Pancreas (tissue), 10 donors: ENCODE results near the gene APBA2. TPM values are rescaled to one million over a fixed set of nuclear protein-coding genes. Genes with fewer than 3 reads are reported as not detected.

ENCODE experiments used
- ATAC-seq, 4 donors: fragments of 200-7000 bp; cut with Tn5 transposase; one replicate each; pipeline versions ENCODE4 v1.8.0 to v1.9.1; 2020; ENCODE audit warnings: mild to moderate bottlenecking in 4 of 4, moderate library complexity in 4 of 4
- DNase-seq, 6 donors: peaks; one replicate each; pipeline ENCODE4 v3.0.0-alpha.2; 2020
- FAIRE-seq: peaks from 2 replicates; lab custom pipeline; 2012; peaks lifted over from hg19 to GRCh38; lab: Jason Lieb, UNC
- H3K27ac ChIP-seq, 4 donors: fragments of 200-600 bp; sonication (generic); 1 replicate in 3 of 4; 2 replicates in 1 of 4; pipeline versions ENCODE4 v1.5.0 to v1.8.0; 2020
- H3K27me3 ChIP-seq, 4 donors: fragments of 200-600 bp; one replicate each; pipeline ENCODE4 v1.8.0; 2021
- H3K36me3 ChIP-seq, 3 donors: fragments of 200-600 bp; sonication (generic) in 1 of 3; one replicate each; pipeline versions ENCODE4 v1.5.0 to v1.8.0; 2020 to 2021
- H3K4me1 ChIP-seq, 3 donors: fragments of 200-600 bp; one replicate each; pipeline ENCODE4 v1.8.0; 2021
- H3K4me3 ChIP-seq, 4 donors: fragments of 200-600 bp; sonication (generic) in 2 of 4; one replicate each; pipeline versions ENCODE4 v1.5.0 to v1.8.0; 2020 to 2021
- H3K9me3 ChIP-seq, 4 donors: fragments of 200-600 bp; one replicate each; pipeline ENCODE4 v1.8.0; 2021
- WGBS, 2 donors: extraction: QIAGEN DNeasy Blood & Tissue Kit; methylation state at CpG; one replicate each; pipeline ENCODE4 v1.1.7; 2013; 5-methylcytosine and 5-hydroxymethylcytosine counted together
- intact Hi-C, 3 donors: fragments of 100-400 bp; cut with DNase I; formaldehyde crosslinking; loops; one replicate each; pipeline versions ENCODE4 v1.11.1 to v1.14.2; 2022
- polyA plus RNA-seq, 2 donors: library from polyadenylated mRNA; stranded (reverse); fragments of 200-250 nt; gene quantifications; one replicate each; pipeline ENCODE4 v1.2.3, GENCODE V29; 2013
- total RNA-seq, 6 donors: library from RNA; stranded (reverse); fragmentation: NEBNext Ultra II Directional in 4 of 6; extraction: Animal tissue kit (Norgen Biotek cat#: 25700) in 4 of 6; gene quantifications; one replicate each; pipeline versions ENCODE4 v1.2.1 to v1.2.4, GENCODE V29; 2021 to 2023
- TF ChIP-seq, protein P1 (sequence below), 4 donors: fragments of 200-600 bp; sonication (generic) in 3 of 4; IDR thresholded peaks; one replicate each; pipeline versions ENCODE4 v1.5.0 to v1.8.0; 2021; ENCODE audit warnings: antibody characterized with exemption in 4 of 4
- donor health status: healthy with polysubstance abuse.
- donor health status: DM: no; HTN: no; CAD: no; lungs with moderate emphysema.
- donor health status: DM: no; HTN: no; CAD: no.
- donor health status: control.
- donor health status: control.
- donor health status: Bipolar disorder and iron deficiency.
- donor health status: DM: yes; HTN: yes; CAD: no.
- donor health status: DM: no; HTN: no; CAD: no.
- donor health status: DM: no; HTN: no; CAD: no.
- donor health status: DM: yes; HTN: yes; CAD: no.

APBA2 gene
- total and polyA plus RNA-seq, 8 donors, result 3.9 to 10.3 (median 6.7) TPM

DNA sequence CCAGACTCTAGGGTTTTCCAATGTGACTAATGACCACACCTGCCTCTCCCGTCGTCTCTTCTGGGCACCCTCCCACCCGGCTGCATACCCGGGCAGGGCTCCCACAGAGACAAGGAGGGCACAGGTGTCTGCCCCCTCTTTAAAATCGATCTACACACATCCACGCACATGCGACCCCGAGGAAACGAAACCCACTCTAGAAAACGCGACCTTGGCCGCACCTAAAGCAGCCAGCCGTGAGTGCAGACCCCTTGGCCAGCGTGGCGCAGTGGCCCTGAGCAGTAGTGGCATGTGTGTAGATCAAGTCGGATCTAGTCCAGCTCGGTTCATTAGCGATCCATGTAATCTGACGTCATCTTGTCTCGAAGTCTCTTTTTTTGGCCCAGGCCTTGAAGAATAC lies 232.0 kb downstream of the APBA2 start:
- Histone ChIP-seq H3K27me3 (no peaks in the 10 kb centered on the region), H3K36me3 (no peaks in the 10 kb centered on the region), H3K9me3 (no peaks in the 10 kb centered on the region), H3K4me1 (no peaks in the 10 kb centered on the region), H3K4me3 (no peak overlapping the region), H3K27ac (no peak overlapping the region)
- TF ChIP-seq, protein P1, sequence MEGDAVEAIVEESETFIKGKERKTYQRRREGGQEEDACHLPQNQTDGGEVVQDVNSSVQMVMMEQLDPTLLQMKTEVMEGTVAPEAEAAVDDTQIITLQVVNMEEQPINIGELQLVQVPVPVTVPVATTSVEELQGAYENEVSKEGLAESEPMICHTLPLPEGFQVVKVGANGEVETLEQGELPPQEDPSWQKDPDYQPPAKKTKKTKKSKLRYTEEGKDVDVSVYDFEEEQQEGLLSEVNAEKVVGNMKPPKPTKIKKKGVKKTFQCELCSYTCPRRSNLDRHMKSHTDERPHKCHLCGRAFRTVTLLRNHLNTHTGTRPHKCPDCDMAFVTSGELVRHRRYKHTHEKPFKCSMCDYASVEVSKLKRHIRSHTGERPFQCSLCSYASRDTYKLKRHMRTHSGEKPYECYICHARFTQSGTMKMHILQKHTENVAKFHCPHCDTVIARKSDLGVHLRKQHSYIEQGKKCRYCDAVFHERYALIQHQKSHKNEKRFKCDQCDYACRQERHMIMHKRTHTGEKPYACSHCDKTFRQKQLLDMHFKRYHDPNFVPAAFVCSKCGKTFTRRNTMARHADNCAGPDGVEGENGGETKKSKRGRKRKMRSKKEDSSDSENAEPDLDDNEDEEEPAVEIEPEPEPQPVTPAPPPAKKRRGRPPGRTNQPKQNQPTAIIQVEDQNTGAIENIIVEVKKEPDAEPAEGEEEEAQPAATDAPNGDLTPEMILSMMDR (IDR thresholded peaks at IDR 0.05), result no peak
- FAIRE-seq (no peak), ATAC-seq (no peak), DNase-seq (peak in 1 of 6 donors; percentile 27)
- intact Hi-C loops, result no loop called here
- WGBS, 2 donors, result 81 to 86% methylated on average over 20 of the region's 20 CpGs

DNA sequence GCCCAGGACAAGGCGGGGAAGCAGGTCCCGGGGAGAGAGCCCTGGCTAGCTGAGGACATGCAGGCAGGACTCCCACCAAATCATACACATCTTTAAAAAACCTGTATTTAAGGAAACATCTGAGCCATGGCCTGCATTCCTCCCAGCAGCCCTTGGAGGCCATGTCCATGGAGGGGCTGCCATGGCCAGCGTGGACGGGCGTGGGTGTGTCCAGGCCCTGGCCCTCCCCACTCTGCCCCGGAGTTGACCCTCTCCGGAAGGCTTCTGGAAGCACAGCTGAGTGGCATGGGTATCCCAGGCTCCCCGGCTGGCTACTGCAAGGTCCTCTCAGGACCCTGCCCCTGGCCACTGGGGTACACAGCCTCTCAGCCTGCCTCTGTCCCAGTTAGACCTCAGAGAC lies 234.1 kb downstream of the APBA2 start:
- Histone ChIP-seq H3K4me3 (no peak overlapping the region), H3K4me1 (no peaks in the 10 kb centered on the region), H3K27ac (no peak overlapping the region), H3K9me3 (no peaks in the 10 kb centered on the region), H3K27me3 (no peaks in the 10 kb centered on the region), H3K36me3 (no peaks in the 10 kb centered on the region)
- DNase-seq, result peak in 1 of 6 donors; percentile 41
- TF ChIP-seq, protein P1 (IDR thresholded peaks at IDR 0.05), result no peak
- no peak for FAIRE-seq
- intact Hi-C loops, result no loop called here
- WGBS, 2 donors, result 60 to 61% methylated on average over 8 of the region's 8 CpGs
- ATAC-seq, result no peak

DNA sequence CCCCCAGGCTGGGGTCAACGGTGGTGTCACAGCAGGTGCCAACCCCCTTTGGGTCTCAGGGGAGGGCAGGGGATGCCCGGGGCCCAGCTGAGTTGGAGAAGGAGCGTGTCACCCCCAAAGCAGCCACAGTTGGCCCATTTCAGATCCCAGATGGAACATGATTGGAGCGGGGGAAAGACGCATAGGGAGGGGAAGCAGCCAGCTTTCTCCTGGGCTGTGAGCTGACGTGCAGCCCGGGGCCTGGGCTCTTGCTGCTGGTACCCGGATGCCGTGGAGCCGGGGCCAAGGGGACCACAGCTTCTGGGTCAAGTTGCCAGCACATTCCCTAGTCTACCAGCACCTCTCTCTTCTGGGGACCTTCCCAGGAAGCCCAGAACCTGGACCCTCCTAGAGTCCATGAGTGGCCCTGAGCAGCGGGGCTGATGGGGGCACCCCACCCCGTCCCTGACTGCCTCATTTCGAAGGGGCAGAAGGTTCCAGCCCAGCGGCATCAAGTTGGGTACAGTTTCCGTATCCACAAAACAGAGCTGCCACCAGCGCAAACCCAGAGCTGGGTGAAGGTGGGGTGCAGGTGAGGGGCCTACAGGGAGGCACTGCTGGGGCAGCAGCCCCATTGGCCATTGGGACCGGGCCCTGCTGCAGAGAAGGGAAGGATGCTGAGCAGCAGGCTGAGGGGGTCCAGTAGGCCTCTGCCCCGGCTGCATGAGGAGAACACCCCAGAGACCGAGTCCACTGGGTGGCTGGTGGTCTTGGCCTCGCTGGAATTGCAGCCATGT lies 235.0 kb downstream of the APBA2 start:
- no peak for FAIRE-seq
- H3K4me1 ChIP-seq, result no peaks in the 10 kb centered on the region
- no peaks in the 10 kb centered on the region for H3K9me3 ChIP-seq
- no peak overlapping the region for H3K4me3 ChIP-seq
- WGBS, 2 donors, result 86 to 91% methylated on average over 20 of the region's 20 CpGs
- ATAC-seq, result no peak
- TF ChIP-seq, protein P1 (IDR thresholded peaks at IDR 0.05), result no peak
- no peaks in the 10 kb centered on the region for H3K36me3 ChIP-seq
- no peak overlapping the region for H3K27ac ChIP-seq
- no peaks in the 10 kb centered on the region for H3K27me3 ChIP-seq
- intact Hi-C loops, result no loop called here
- peak in 1 of 6 donors; percentile 48 for DNase-seq

DNA sequence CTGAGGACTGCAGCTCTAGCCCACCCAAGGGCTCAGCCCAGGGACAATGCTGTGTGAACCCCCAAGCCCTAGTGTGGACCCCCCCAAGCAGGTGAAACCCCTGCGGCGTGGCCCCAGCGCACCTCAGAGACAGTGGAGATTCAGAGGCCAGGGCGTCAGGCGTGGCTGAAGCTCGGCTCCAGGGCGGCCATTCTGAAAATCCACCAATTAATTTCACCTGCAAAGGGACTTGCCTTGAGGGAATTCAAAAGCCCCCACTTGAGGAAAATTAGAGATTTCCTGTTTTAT lies 235.5 kb downstream of the APBA2 start:
- no peak for FAIRE-seq
- H3K27ac ChIP-seq, result no peak overlapping the region

DNA sequence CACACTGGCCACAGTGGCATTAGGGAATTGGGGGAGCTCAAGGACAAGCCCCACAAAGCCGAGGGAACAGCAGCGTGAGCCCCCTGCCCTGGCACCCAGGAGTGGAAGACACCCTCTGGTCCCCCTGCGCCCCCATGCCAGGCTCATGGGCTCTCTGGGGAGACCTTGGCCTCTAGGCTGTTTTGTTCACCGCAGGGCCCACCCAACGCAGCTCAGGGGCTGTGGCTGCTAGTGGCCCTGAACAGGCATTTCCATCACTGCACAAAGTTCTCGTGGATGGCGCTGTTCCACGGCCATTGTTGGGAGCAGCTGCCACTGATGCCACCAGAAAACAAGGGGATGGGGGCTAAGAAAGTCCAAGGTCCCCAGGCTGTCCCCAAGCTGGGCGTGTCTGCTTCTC lies 236.1 kb downstream of the APBA2 start:
- H3K36me3 ChIP-seq, result no peaks in the 10 kb centered on the region
- H3K9me3 ChIP-seq, result no peaks in the 10 kb centered on the region
- no peak overlapping the region for H3K27ac ChIP-seq
- 69 to 81% methylated on average over 9 of the region's 9 CpGs for WGBS, 2 donors
- DNase-seq (peak in 1 of 6 donors; percentile 36), ATAC-seq (no peak), FAIRE-seq (no peak)
- H3K4me1 ChIP-seq, result no peaks in the 10 kb centered on the region
- intact Hi-C loops, result no loop called here
- no peaks in the 10 kb centered on the region for H3K27me3 ChIP-seq
- TF ChIP-seq, protein P1 (IDR thresholded peaks at IDR 0.05), result no peak
- H3K4me3 ChIP-seq, result no peak overlapping the region

More for the DNA sequence above, 235.5 kb downstream of the APBA2 start:
- ATAC-seq, result no peak
- no peak overlapping the region for H3K4me3 ChIP-seq
- WGBS, 2 donors, result 80 to 85% methylated on average over 7 of the region's 7 CpGs
- H3K27me3 ChIP-seq, result no peaks in the 10 kb centered on the region
- no peaks in the 10 kb centered on the region for H3K4me1 ChIP-seq
- intact Hi-C loops, result no loop called here
- TF ChIP-seq, protein P1 (IDR thresholded peaks at IDR 0.05), result no peak
- H3K36me3 ChIP-seq, result no peaks in the 10 kb centered on the region
- no peaks in the 10 kb centered on the region for H3K9me3 ChIP-seq
- DNase-seq, result no peak
